GM23248 (cell line): ENCODE results near the gene CCN2.

Source experiments
- EZH2 ChIP-seq: fragments of 200-600 bp; sonication (generic); IDR thresholded peaks from 2 replicates; pipeline ENCODE4 v1.6.1; 2018; ENCODE audit warnings: antibody characterized with exemption, mild to moderate bottlenecking; ENCODE audit not compliant: insufficient read depth, poor library complexity, severe bottlenecking
- EZH2phosphoT487 ChIP-seq: fragments of 200-600 bp; sonication (generic); IDR thresholded peaks from 2 replicates; pipeline ENCODE4 v1.6.1; 2018; ENCODE audit warnings: antibody characterized with exemption, moderate library complexity, mild to moderate bottlenecking, low read depth; ENCODE audit not compliant: insufficient read depth

GRCh38 chr6:131963063-131963462, 11.9 kb upstream of the CCN2 start:
- no peak for TF ChIP-seq EZH2
- no peak for TF ChIP-seq EZH2phosphoT487
